ENCODE data around the gene INHBE.

- TF ChIP-seq CTCF (IDR thresholded peaks at IDR 0.05; ENCODE audit: low read depth, low read length, missing input control) (no peak), RXRA (IDR thresholded peaks at IDR 0.05) (no peak), ATF3 (IDR thresholded peaks at IDR 0.05) (no peak), SP1 (IDR thresholded peaks at IDR 0.05) (no peak), REST (IDR thresholded peaks at IDR 0.05) (no peak), YY1 (IDR thresholded peaks at IDR 0.05) (no peak), RAD21 (IDR thresholded peaks at IDR 0.05) (no peak)
These were observed 5.3 kb downstream of the INHBE start for GRCh38 chr12:57460468-57460784.
